HepG2 (cell line): Measurements from ENCODE around the gene ZNF813. TPM values are rescaled to one million over a fixed set of nuclear protein-coding genes. Genes with fewer than 3 reads are reported as not detected.

Experiments used
- AKNA ChIP-seq: sonication (generic); formaldehyde crosslinking; IDR thresholded peaks from 2 replicates; pipeline ENCODE4 v1.4.0; 2020; ENCODE audit warnings: missing genetic modification reagents, borderline replicate concordance
- ARHGAP35 ChIP-seq: sonication (generic); formaldehyde crosslinking; IDR thresholded peaks from 2 replicates; pipeline ENCODE4 v1.9.0; 2022; ENCODE audit warnings: mild to moderate bottlenecking, inconsistent platforms, moderate library complexity, missing genetic modification reagents, borderline replicate concordance
- MTF2 ChIP-seq: sonication (generic); formaldehyde crosslinking; IDR thresholded peaks from 2 replicates; pipeline ENCODE4 v1.5.0; 2020; ENCODE audit warnings: missing genetic modification reagents, borderline replicate concordance
- MXD1 ChIP-seq: sonication (generic); formaldehyde crosslinking; IDR thresholded peaks from 2 replicates; pipeline ENCODE4 v1.4.0; 2020; ENCODE audit warnings: mild to moderate bottlenecking, missing genetic modification reagents
- SAFB2 ChIP-seq: sonication (generic); formaldehyde crosslinking; IDR thresholded peaks from 2 replicates; pipeline ENCODE4 v1.5.1; 2020; ENCODE audit warnings: missing genetic modification reagents, low read depth, mild to moderate bottlenecking, borderline replicate concordance
- ZNF282 ChIP-seq: fragments of 450-650 bp; IDR thresholded peaks from 2 replicates; pipeline ENCODE4 v1.6.1; 2018; ENCODE audit not compliant: partially characterized antibody
- ZNF317 ChIP-seq: sonication (generic); formaldehyde crosslinking; IDR thresholded peaks from 2 replicates; pipeline ENCODE4 v1.5.0; 2020; ENCODE audit warnings: mild to moderate bottlenecking, missing genetic modification reagents
- ZNF441 ChIP-seq: sonication (generic); formaldehyde crosslinking; IDR thresholded peaks from 2 replicates; pipeline ENCODE4 v1.7.0; 2021; ENCODE audit warnings: missing genetic modification reagents, borderline replicate concordance
- ZNF83 ChIP-seq: sonication (generic); formaldehyde crosslinking; IDR thresholded peaks from 2 replicates; pipeline ENCODE4 v1.4.0; 2020; ENCODE audit warnings: missing genetic modification reagents, mild to moderate bottlenecking, borderline replicate concordance
- polyA plus RNA-seq, 8 experiments: library from polyadenylated mRNA; depleted of rRNA in 3 of 8; stranded (reverse) in 7 of 8; unstranded in 1 of 8; fragments of >200 nt; fragmentation: Illumina TruSeq in 4 of 8; extraction: Trizol in 4 of 8; gene quantifications; 2 replicates each; pipeline versions ENCODE4 v1.2.1 to v1.2.3, GENCODE V29; 2011 to 2016; ENCODE audit warnings: low read depth in 4 of 8, missing spikeins in 1 of 8, mixed read lengths in 1 of 8; ENCODE audit not compliant: insufficient read depth in 1 of 8
- total RNA-seq, 5 experiments: library from RNA; depleted of rRNA; stranded (reverse); fragments of >200 nt; fragmentation: Illumina TruSeq; extraction: Trizol; gene quantifications; 2 replicates each; pipeline ENCODE4 v1.2.3, GENCODE V29; 2016; ENCODE audit warnings: low read depth in 1 of 5
- TF ChIP-seq, protein P1 (sequence below): sonication (generic); formaldehyde crosslinking; IDR thresholded peaks from 2 replicates; pipeline ENCODE4 v1.9.0; 2021; ENCODE audit warnings: missing genetic modification reagents, borderline replicate concordance
- TF ChIP-seq, protein P2 (sequence below), 2 experiments: sonication (generic) in 1 of 2; formaldehyde crosslinking in 1 of 2; IDR thresholded peaks; 2 replicates each; pipeline versions ENCODE4 v1.4.0 to v1.6.1; 2016 to 2020; ENCODE audit warnings: borderline replicate concordance in 1 of 2, low read depth in 1 of 2, mild to moderate bottlenecking in 1 of 2, missing genetic modification reagents in 1 of 2

Gene ZNF813
- total and polyA plus RNA-seq, 2 of the 13 experiments (the other 11 are each of a cell fraction or from before 2014, with no cell fraction given) = 2.1 to 8.9 TPM

GRCh38 chr19:53537521-53538377, 70.2 kb downstream of the ZNF813 start, which contains the start of gene ZNF331 (continued):
- TF ChIP-seq, protein P1, sequence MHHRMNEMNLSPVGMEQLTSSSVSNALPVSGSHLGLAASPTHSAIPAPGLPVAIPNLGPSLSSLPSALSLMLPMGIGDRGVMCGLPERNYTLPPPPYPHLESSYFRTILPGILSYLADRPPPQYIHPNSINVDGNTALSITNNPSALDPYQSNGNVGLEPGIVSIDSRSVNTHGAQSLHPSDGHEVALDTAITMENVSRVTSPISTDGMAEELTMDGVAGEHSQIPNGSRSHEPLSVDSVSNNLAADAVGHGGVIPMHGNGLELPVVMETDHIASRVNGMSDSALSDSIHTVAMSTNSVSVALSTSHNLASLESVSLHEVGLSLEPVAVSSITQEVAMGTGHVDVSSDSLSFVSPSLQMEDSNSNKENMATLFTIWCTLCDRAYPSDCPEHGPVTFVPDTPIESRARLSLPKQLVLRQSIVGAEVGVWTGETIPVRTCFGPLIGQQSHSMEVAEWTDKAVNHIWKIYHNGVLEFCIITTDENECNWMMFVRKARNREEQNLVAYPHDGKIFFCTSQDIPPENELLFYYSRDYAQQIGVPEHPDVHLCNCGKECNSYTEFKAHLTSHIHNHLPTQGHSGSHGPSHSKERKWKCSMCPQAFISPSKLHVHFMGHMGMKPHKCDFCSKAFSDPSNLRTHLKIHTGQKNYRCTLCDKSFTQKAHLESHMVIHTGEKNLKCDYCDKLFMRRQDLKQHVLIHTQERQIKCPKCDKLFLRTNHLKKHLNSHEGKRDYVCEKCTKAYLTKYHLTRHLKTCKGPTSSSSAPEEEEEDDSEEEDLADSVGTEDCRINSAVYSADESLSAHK (CRISPR knock-in tag) = no peak
- TF ChIP-seq ZNF317 = peak; percentile 51; the same call in 1 of the 2 replicates
- 0 out of 2 replicates have a peak, but pooled peaks have one; percentile 7 for TF ChIP-seq ZNF441 (CRISPR knock-in tag)
- TF ChIP-seq MTF2 (CRISPR knock-in tag) = no peak
- TF ChIP-seq ARHGAP35 (CRISPR knock-in tag) = no peak
- no peak for TF ChIP-seq AKNA
- no peak; the same call in 1 of the 2 replicates for TF ChIP-seq ZNF83 (CRISPR knock-in tag)
- TF ChIP-seq MXD1 (CRISPR knock-in tag) = peak; percentile 78; the same call in 1 of the 2 replicates
- no peak for TF ChIP-seq ZNF282
- TF ChIP-seq SAFB2 (CRISPR knock-in tag) = no peak; the same call in 1 of the 2 replicates
- TF ChIP-seq, protein P2, sequence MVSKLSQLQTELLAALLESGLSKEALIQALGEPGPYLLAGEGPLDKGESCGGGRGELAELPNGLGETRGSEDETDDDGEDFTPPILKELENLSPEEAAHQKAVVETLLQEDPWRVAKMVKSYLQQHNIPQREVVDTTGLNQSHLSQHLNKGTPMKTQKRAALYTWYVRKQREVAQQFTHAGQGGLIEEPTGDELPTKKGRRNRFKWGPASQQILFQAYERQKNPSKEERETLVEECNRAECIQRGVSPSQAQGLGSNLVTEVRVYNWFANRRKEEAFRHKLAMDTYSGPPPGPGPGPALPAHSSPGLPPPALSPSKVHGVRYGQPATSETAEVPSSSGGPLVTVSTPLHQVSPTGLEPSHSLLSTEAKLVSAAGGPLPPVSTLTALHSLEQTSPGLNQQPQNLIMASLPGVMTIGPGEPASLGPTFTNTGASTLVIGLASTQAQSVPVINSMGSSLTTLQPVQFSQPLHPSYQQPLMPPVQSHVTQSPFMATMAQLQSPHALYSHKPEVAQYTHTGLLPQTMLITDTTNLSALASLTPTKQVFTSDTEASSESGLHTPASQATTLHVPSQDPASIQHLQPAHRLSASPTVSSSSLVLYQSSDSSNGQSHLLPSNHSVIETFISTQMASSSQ (IDR thresholded peaks at IDR 0.05; ENCODE audit: low read depth) = no peak
- TF ChIP-seq, protein P2 (CRISPR knock-in tag; IDR thresholded peaks at IDR 0.05; ENCODE audit: borderline replicate concordance) = 0 out of 2 replicates have a peak, but pooled peaks have one; percentile 40
